IPS-11a (cell line): Measurements from ENCODE around the gene RMDN3.

Source experiments
- H3K4me3 ChIP-seq: one replicate; pipeline ENCODE4 v1.5.1; 2013; ENCODE audit warnings: low read depth, low read length, control low read depth

The RMDN3 gene

GRCh38 chr15:40773496-40773895 lies 18.4 kb upstream of the RMDN3 start:
- no peak overlapping the region for H3K4me3 ChIP-seq

- no peak overlapping the region for H3K4me3 ChIP-seq
These were observed 17.0 kb upstream of the RMDN3 start for GRCh38 chr15:40772014-40772413.

GRCh38 chr15:40771242-40771641 lies 16.2 kb upstream of the RMDN3 start:
- H3K4me3 ChIP-seq: no peak overlapping the region

- H3K4me3 ChIP-seq: no peak overlapping the region
These were observed 15.2 kb upstream of the RMDN3 start for GRCh38 chr15:40770147-40770721.

- H3K4me3 ChIP-seq: no peak within 1 kb of the TSS
These were observed 14.5 kb upstream of the RMDN3 start, which contains the start of gene C15orf62 for GRCh38 chr15:40769274-40770146. Gene C15orf62, plus strand, starts transcription at chr15:40769980. Its CDS starts 516 bp downstream, at chr15:40770496.

GRCh38 chr15:40768521-40769273 lies 13.6 kb upstream of the RMDN3 start:
- no peak overlapping the region for H3K4me3 ChIP-seq

GRCh38 chr15:40767838-40768500 lies 12.9 kb upstream of the RMDN3 start:
- H3K4me3 ChIP-seq: no peak overlapping the region

- no peak overlapping the region for H3K4me3 ChIP-seq
These were observed 12.1 kb upstream of the RMDN3 start for GRCh38 chr15:40766906-40767837.

GRCh38 chr15:40766194-40766815 lies 11.3 kb upstream of the RMDN3 start:
- H3K4me3 ChIP-seq: no peak overlapping the region

GRCh38 chr15:40764629-40765103 lies 9.6 kb upstream of the RMDN3 start:
- H3K4me3 ChIP-seq: peak overlapping the region; percentile 60

- peak within 1 kb of the TSS; percentile 60 for H3K4me3 ChIP-seq
These were observed 9.0 kb upstream of the RMDN3 start, which contains the start of gene GCHFR for GRCh38 chr15:40763801-40764628. Gene GCHFR, plus strand, starts transcription at chr15:40764068. Its CDS starts 113 bp downstream, at chr15:40764181.

- H3K4me3 ChIP-seq: peak overlapping the region; percentile 60
These were observed 8.1 kb upstream of the RMDN3 start for GRCh38 chr15:40762919-40763800.

GRCh38 chr15:40759961-40760360 lies 4.9 kb upstream of the RMDN3 start:
- H3K4me3 ChIP-seq: no peak overlapping the region

- H3K4me3 ChIP-seq: no peak overlapping the region
These were observed 1.9 kb upstream of the RMDN3 start for GRCh38 chr15:40756938-40757337.

- peak overlapping the region; percentile 50 for H3K4me3 ChIP-seq
These were observed 756 bp upstream of the RMDN3 start for GRCh38 chr15:40755812-40756208.

- H3K4me3 ChIP-seq: peak overlapping the region; percentile 91
These were observed 526 bp downstream of the RMDN3 start for GRCh38 chr15:40754574-40754882.

GRCh38 chr15:40751745-40752144 lies 3.3 kb downstream of the RMDN3 start:
- no peak overlapping the region for H3K4me3 ChIP-seq

- H3K4me3 ChIP-seq: no peak overlapping the region
These were observed 4.2 kb downstream of the RMDN3 start for GRCh38 chr15:40750885-40751284.
